ENCODE results near the gene DDI1. TPM values are rescaled to one million over a fixed set of nuclear protein-coding genes. Genes with fewer than 3 reads are reported as not detected.

DDI1 gene
- total RNA-seq, 4 donors from 2014 or later: 0.12 TPM; not detected in 3

GRCh38 chr11:104067534-104067933, 31.1 kb downstream of the DDI1 start:
- no peaks in the 10 kb centered on the region for H3K36me3 ChIP-seq
- no peak for ATAC-seq
- H3K27me3 ChIP-seq: no peaks in the 10 kb centered on the region
- TF ChIP-seq EP300 (IDR thresholded peaks at IDR 0.05) (no peak), POLR2A (IDR thresholded peaks at IDR 0.05) (no peak), CTCF (IDR thresholded peaks at IDR 0.05) (no peak), POLR2AphosphoS5 (IDR thresholded peaks at IDR 0.05) (no peak)
- H3K9me3 ChIP-seq: no peaks in the 10 kb centered on the region
- 50 to 71% methylated on average over 1 of the region's 1 CpG for WGBS, 2 donors (ENCODE audit: low coverage in 1 of 2)
- H3K4me1 ChIP-seq: peaks cover 0 to 8% (median 3%) of the 10 kb centered on the region in 3 donors
- H3K27ac ChIP-seq: no peak overlapping the region
- no peak overlapping the region for H3K4me3 ChIP-seq

DNA sequence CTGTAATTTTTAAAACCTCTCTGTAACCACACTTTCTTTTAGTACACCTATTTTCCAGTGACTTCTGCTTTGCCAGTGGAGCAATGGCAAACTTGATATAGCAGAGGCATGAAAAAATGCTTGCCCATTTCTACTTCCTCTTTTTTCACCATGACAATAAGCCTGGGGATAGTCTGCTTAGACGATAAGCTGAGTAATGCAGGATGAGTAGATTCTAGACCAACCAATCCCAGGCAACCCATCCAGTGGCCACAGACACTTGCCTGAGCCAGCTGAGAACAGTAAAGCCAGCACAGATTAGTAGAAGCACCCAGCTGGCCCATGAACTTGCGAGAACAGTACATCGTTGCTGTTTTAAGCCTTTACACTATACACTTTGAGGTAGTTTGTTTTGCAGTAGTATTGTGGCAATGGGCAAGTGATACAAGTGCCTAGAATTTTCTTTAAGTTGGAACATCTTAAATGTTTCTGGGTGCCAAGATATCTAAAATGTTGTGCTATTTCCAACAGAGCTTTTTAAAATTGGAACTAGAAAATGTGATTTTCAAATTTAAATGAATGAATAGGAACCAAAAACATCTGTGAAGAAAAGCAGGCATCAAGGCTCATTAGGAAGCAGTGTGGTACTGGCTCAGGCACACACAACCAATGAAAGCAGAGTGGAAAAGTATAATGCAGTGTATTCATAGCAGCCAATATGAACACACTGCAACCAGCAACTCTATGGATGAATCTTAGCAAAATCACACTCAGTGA, 37.7 kb downstream of the DDI1 start:
- no peaks in the 10 kb centered on the region for H3K27me3 ChIP-seq
- H3K9me3 ChIP-seq: no peaks in the 10 kb centered on the region
- no peak for TF ChIP-seq CTCF (IDR thresholded peaks at IDR 0.05)
- TF ChIP-seq POLR2A (IDR thresholded peaks at IDR 0.05): no peak
- TF ChIP-seq POLR2AphosphoS5 (IDR thresholded peaks at IDR 0.05): no peak
- TF ChIP-seq EP300 (IDR thresholded peaks at IDR 0.05): no peak
- no peaks in the 10 kb centered on the region for H3K36me3 ChIP-seq
- ATAC-seq: no peak
- H3K4me1 ChIP-seq: no peaks in the 10 kb centered on the region
- H3K27ac ChIP-seq: no peak overlapping the region
- H3K4me3 ChIP-seq: no peak overlapping the region
- whole genome bisulfite sequencing, 2 donors (ENCODE audit: low coverage in 1 of 2): 64 to 71% methylated on average over 2 to 3 of the region's 3 CpGs

- Histone ChIP-seq H3K9me3 (no peaks in the 10 kb centered on the region), H3K36me3 (no peaks in the 10 kb centered on the region), H3K4me3 (no peak overlapping the region), H3K27ac (no peak overlapping the region), H3K4me1 (no peaks in the 10 kb centered on the region), H3K27me3 (no peaks in the 10 kb centered on the region)
- TF ChIP-seq EP300 (IDR thresholded peaks at IDR 0.05) (no peak), POLR2AphosphoS5 (IDR thresholded peaks at IDR 0.05) (no peak), CTCF (IDR thresholded peaks at IDR 0.05) (no peak), POLR2A (IDR thresholded peaks at IDR 0.05) (no peak)
- no peak for ATAC-seq
These were observed 38.7 kb downstream of the DDI1 start for GRCh38 chr11:104075091-104075490.

DNA sequence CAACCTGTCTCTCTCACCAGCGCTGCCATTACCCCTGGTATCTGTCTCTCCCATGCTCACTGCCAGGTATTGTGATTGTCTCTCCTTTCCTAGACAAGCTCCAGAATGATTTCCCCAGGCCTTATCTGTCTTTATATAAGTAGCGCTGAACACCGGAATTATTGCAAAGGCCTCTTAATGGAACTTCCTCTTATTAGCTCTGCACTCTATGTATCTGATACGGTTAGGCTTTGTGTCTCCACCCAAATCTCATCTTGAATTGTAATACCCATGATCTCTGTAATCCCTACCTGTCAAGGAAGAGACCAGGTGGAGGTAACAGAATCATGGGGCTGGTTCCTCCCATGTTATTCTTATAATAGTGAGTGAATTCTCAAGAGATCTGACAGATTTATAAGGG, 39.3 kb downstream of the DDI1 start:
- Histone ChIP-seq H3K36me3 (no peaks in the 10 kb centered on the region), H3K27me3 (no peaks in the 10 kb centered on the region), H3K4me1 (no peaks in the 10 kb centered on the region), H3K9me3 (no peaks in the 10 kb centered on the region), H3K4me3 (no peak overlapping the region), H3K27ac (no peak overlapping the region)
- ATAC-seq: no peak
- WGBS, 2 donors (ENCODE audit: low coverage in 1 of 2): 81 to 83% methylated on average over 2 to 4 of the region's 4 CpGs
- TF ChIP-seq POLR2AphosphoS5 (IDR thresholded peaks at IDR 0.05): no peak
- no peak for TF ChIP-seq CTCF (IDR thresholded peaks at IDR 0.05)
- TF ChIP-seq POLR2A (IDR thresholded peaks at IDR 0.05): no peak
- no peak for TF ChIP-seq EP300 (IDR thresholded peaks at IDR 0.05)

GRCh38 chr11:104076455-104076854, 40.0 kb downstream of the DDI1 start:
- TF ChIP-seq POLR2AphosphoS5 (IDR thresholded peaks at IDR 0.05) (no peak), EP300 (IDR thresholded peaks at IDR 0.05) (no peak), POLR2A (IDR thresholded peaks at IDR 0.05) (no peak), CTCF (IDR thresholded peaks at IDR 0.05) (no peak)
- Histone ChIP-seq H3K4me1 (no peaks in the 10 kb centered on the region), H3K4me3 (no peak overlapping the region), H3K27ac (no peak overlapping the region), H3K36me3 (no peaks in the 10 kb centered on the region), H3K9me3 (no peaks in the 10 kb centered on the region), H3K27me3 (no peaks in the 10 kb centered on the region)
- WGBS, 2 donors (ENCODE audit: low coverage in 1 of 2): 67 to 86% methylated on average over 2 of the region's 2 CpGs
- ATAC-seq: no peak

All from gastroesophageal sphincter (tissue), 4 donors.